Retina (tissue), 1 donor: ENCODE data around the gene TRIM21.
"Not testable (repeated sequence)": the region's sequence is repeated elsewhere in the genome, so short reads cannot be mapped to it uniquely, and the experiment has no call there.

Experiments used
- DNase-seq: peaks from one replicate; pipeline ENCODE4 v3.0.0-alpha.2; 2016

The TRIM21 gene

GRCh38 chr11:4393209-4393857, at the start of gene TRIM21:
Gene TRIM21, minus strand, starts transcription at chr11:4393702. Its CDS starts 3,293 bp downstream, at chr11:4390409.
- peak; percentile 88 for DNase-seq

GRCh38 chr11:4441515-4441914, 48.0 kb upstream of the TRIM21 start:
- no peak for DNase-seq

GRCh38 chr11:4436411-4436810, 42.9 kb upstream of the TRIM21 start:
- no peak for DNase-seq

- DNase-seq = no peak
These were observed 40.4 kb upstream of the TRIM21 start for GRCh38 chr11:4433856-4434255.

GRCh38 chr11:4430051-4430450, 36.5 kb upstream of the TRIM21 start:
- no peak for DNase-seq

GRCh38 chr11:4418403-4418802, 24.9 kb upstream of the TRIM21 start:
- no peak for DNase-seq

GRCh38 chr11:4416816-4417215, 23.3 kb upstream of the TRIM21 start:
- no peak for DNase-seq

- DNase-seq = no peak
These were observed 22.8 kb upstream of the TRIM21 start for GRCh38 chr11:4416306-4416705.

GRCh38 chr11:4406206-4406605, 12.7 kb upstream of the TRIM21 start:
- DNase-seq = not testable (repeated sequence)

- DNase-seq = no peak
These were observed 339 bp upstream of the TRIM21 start for GRCh38 chr11:4393858-4394223.

GRCh38 chr11:4388221-4388620, 5.3 kb downstream of the TRIM21 start:
- DNase-seq = no peak

- no peak for DNase-seq
These were observed 7.3 kb downstream of the TRIM21 start for GRCh38 chr11:4385978-4386740.

- no peak for DNase-seq
These were observed 11.6 kb downstream of the TRIM21 start for GRCh38 chr11:4381901-4382300.

- no peak for DNase-seq
These were observed 17.9 kb downstream of the TRIM21 start for GRCh38 chr11:4375431-4376140.

- DNase-seq = no peak
These were observed 23.3 kb downstream of the TRIM21 start for GRCh38 chr11:4370166-4370565.

- no peak for DNase-seq
These were observed 25.2 kb downstream of the TRIM21 start, which contains the start of gene OR52B4 for GRCh38 chr11:4368286-4368685. Gene OR52B4, minus strand, starts transcription at chr11:4368386. Its CDS starts 91 bp downstream, at chr11:4368295.

GRCh38 chr11:4348142-4348541, 45.4 kb downstream of the TRIM21 start:
- DNase-seq = not testable (repeated sequence)

- DNase-seq = not testable (repeated sequence)
These were observed 48.1 kb downstream of the TRIM21 start for GRCh38 chr11:4345366-4345765.
